GM06990 (cell line): ENCODE data around the gene ACVR2B.

Experiments used
- DNase-seq: peaks from one replicate; pipeline ENCODE4 v3.0.0-alpha.2; 2011; ENCODE audit not compliant: insufficient read length; ENCODE audit errors: extremely low read depth
- H3K27me3 ChIP-seq: replicated peaks from 2 replicates; pipeline ENCODE4 v1.6.0; 2011; ENCODE audit warnings: low read length; ENCODE audit not compliant: control insufficient read depth, insufficient read depth
- H3K36me3 ChIP-seq: 2 replicates; pipeline ENCODE4 v1.5.1; 2011; ENCODE audit warnings: low read length; ENCODE audit not compliant: control insufficient read depth, insufficient read depth
- H3K4me3 ChIP-seq: replicated peaks from 2 replicates; pipeline ENCODE4 v1.5.1; 2011; ENCODE audit warnings: low read depth, mild to moderate bottlenecking, control low read depth, low read length
- CTCF ChIP-seq: IDR thresholded peaks from 2 replicates; pipeline ENCODE4 v1.5.1; 2011; ENCODE audit warnings: low read length, control low read depth, mild to moderate bottlenecking, inconsistent platforms; ENCODE audit not compliant: insufficient read depth, poor library complexity, severe bottlenecking

The ACVR2B gene

GRCh38 chr3:38536671-38537070, 83.0 kb downstream of the ACVR2B start:
- DNase-seq = no peak

GRCh38 chr3:38538773-38539353, 85.2 kb downstream of the ACVR2B start:
- Histone ChIP-seq H3K36me3 (no peaks in the 10 kb centered on the region; the same call in 1 of the 2 replicates), H3K4me3 (no peak overlapping the region), H3K27me3 (no peaks in the 10 kb centered on the region)
- no peak for DNase-seq
- TF ChIP-seq CTCF = no peak

More at GRCh38 chr3:38536671-38537070, 83.0 kb downstream of the ACVR2B start:
- H3K27me3 ChIP-seq = no peaks in the 10 kb centered on the region
- no peak for TF ChIP-seq CTCF
- no peak overlapping the region for H3K4me3 ChIP-seq
- no peaks in the 10 kb centered on the region; the same call in none of the 2 replicates for H3K36me3 ChIP-seq

GRCh38 chr3:38541806-38542205, 88.1 kb downstream of the ACVR2B start:
- Histone ChIP-seq H3K4me3 (no peak overlapping the region), H3K36me3 (no peaks in the 10 kb centered on the region; the same call in 1 of the 2 replicates), H3K27me3 (no peaks in the 10 kb centered on the region)
- TF ChIP-seq CTCF = no peak
- DNase-seq = no peak
